Myometrial cell (primary cell): ENCODE data around the gene SPINT1. TPM values are rescaled to one million over a fixed set of nuclear protein-coding genes. Genes with fewer than 3 reads are reported as not detected.

Experiments
- total RNA-seq: library from RNA; depleted of rRNA; stranded (reverse); fragments of >200 nt; gene quantifications from 2 replicates; pipeline ENCODE4 v1.2.3, GENCODE V29; 2015

Gene SPINT1
- total RNA-seq = 8.4 and 9.0 TPM in 2 replicates

GRCh38 chr15:40843885-40844695 is at the start of gene SPINT1:
TSS of gene SPINT1 (plus strand) at chr15:40844048. CDS start at chr15:40844555, 507 bp downstream.

GRCh38 chr15:40807028-40807887 is 36.6 kb upstream of the SPINT1 start, which contains the start of the genes DNAJC17 and ZFYVE19:
TSS of gene DNAJC17 (minus strand) at chr15:40807473. CDS start at chr15:40807446, 27 bp downstream.
TSS of gene ZFYVE19 (plus strand) at chr15:40807089. CDS start at chr15:40807590, 501 bp downstream.

GRCh38 chr15:40828447-40829036 is 15.3 kb upstream of the SPINT1 start, which contains the start of gene PPP1R14D:
TSS of gene PPP1R14D (minus strand) at chr15:40828708. CDS start at chr15:40828641, 67 bp downstream.

GRCh38 chr15:40873694-40874561 is 30.1 kb downstream of the SPINT1 start, which contains the start of gene RHOV:
TSS of gene RHOV (minus strand) at chr15:40874234. CDS start at chr15:40874139, 95 bp downstream.

GRCh38 chr15:40893733-40894680 is 50.2 kb downstream of the SPINT1 start, which contains the start of gene VPS18:
TSS of gene VPS18 (plus strand) at chr15:40894450. CDS start at chr15:40894769, 319 bp downstream.

Other genes starting within 250 kb of the SPINT1 start
- 17.3 and 38.5 TPM in 2 replicates for gene KNL1, start 249.8 kb upstream of the SPINT1 start, total RNA-seq
- gene RAD51, start 148.9 kb upstream of the SPINT1 start, total RNA-seq = 5.5 and 6.3 TPM in 2 replicates
- gene RMDN3, start 88.8 kb upstream of the SPINT1 start, total RNA-seq = 21.1 and 23.4 TPM in 2 replicates
- 3.5 and 23.4 TPM in 2 replicates for gene GCHFR, start 80.0 kb upstream of the SPINT1 start, total RNA-seq
- gene C15orf62, start 74.1 kb upstream of the SPINT1 start, total RNA-seq = under 0.01 and 0.18 TPM in 2 replicates
- gene ZFYVE19, start 37.0 kb upstream of the SPINT1 start, total RNA-seq = 33.0 and 49.9 TPM in 2 replicates
- gene DNAJC17, start 36.6 kb upstream of the SPINT1 start, total RNA-seq = 28.0 and 65.2 TPM in 2 replicates
- gene PPP1R14D, start 15.3 kb upstream of the SPINT1 start, total RNA-seq = not detected in 2 replicates
- not detected in 2 replicates for gene RHOV, start 30.2 kb downstream of the SPINT1 start, total RNA-seq
- gene VPS18, start 50.4 kb downstream of the SPINT1 start, total RNA-seq = 32.1 and 32.9 TPM in 2 replicates
- under 0.01 and 0.58 TPM in 2 replicates for gene DLL4, start 85.3 kb downstream of the SPINT1 start, total RNA-seq
- gene CHAC1, start 109.4 kb downstream of the SPINT1 start, total RNA-seq = 42.7 and 71.1 TPM in 2 replicates